Activated naive CD4-positive, alpha-beta T cell treated with anti-CD3 and anti-CD28 coated beads, Interleukin-2, amount 10 ng/mL, durations not matched to agents 7 days and 5 days (primary cell): Measurements from ENCODE around the gene ASB7.
"Not testable (repeated sequence)": the region's sequence is repeated elsewhere in the genome, so short reads cannot be mapped to it uniquely, and the experiment has no call there.

ENCODE experiments used
- CTCF ChIA-PET: fragments of 350-600 bp; sonication (Branson Sonifier 250); formaldehyde crosslinking; loops from one replicate; lab custom pipeline; 2021; ENCODE audit warnings: antibody characterized with exemption; lab: Charles Lee
- DNase-seq: peaks from one replicate; pipeline ENCODE4 v3.0.0-alpha.2; 2020
- H3K27ac Mint-ChIP-seq: one replicate; pipeline ENCODE4 v1.8.0; 2021; ENCODE audit warnings: mild to moderate bottlenecking, moderate library complexity, mixed read lengths
- H3K27me3 Mint-ChIP-seq: one replicate; pipeline ENCODE4 v1.8.0; 2021; ENCODE audit warnings: mild to moderate bottlenecking, mixed read lengths
- H3K36me3 Mint-ChIP-seq: one replicate; pipeline ENCODE4 v1.8.0; 2021; ENCODE audit warnings: mixed read lengths
- H3K4me1 Mint-ChIP-seq: one replicate; pipeline ENCODE4 v1.8.0; 2021; ENCODE audit warnings: mixed read lengths
- H3K4me3 Mint-ChIP-seq: one replicate; pipeline ENCODE4 v1.8.0; 2021; ENCODE audit warnings: mild to moderate bottlenecking, moderate library complexity, mixed read lengths
- H3K9me3 Mint-ChIP-seq: one replicate; pipeline ENCODE4 v1.8.0; 2021; ENCODE audit warnings: mixed read lengths

The ASB7 gene

GRCh38 chr15:100580414-100580813 lies 22.0 kb upstream of the ASB7 start:
- H3K9me3 Mint-ChIP-seq: peaks cover 23% of the 10 kb centered on the region
- DNase-seq: peak; percentile 39
- no peaks in the 10 kb centered on the region for H3K27me3 Mint-ChIP-seq
- CTCF ChIA-PET: interaction anchor here (1.1 kb wide), 2 partner anchors 8 to 230 kb away, joined by 3 read pairs; no protein-coding TSS in a partner anchor
- H3K27ac Mint-ChIP-seq: peak overlapping the region; percentile 92
- peaks cover 52% of the 10 kb centered on the region for H3K4me1 Mint-ChIP-seq
- H3K36me3 Mint-ChIP-seq: peaks cover 74% of the 10 kb centered on the region
- H3K4me3 Mint-ChIP-seq: peak overlapping the region; percentile 49

- Mint-ChIP-seq H3K4me1 (peaks cover 36% of the 10 kb centered on the region), H3K27ac (no peak overlapping the region), H3K4me3 (no peak overlapping the region), H3K36me3 (peaks cover 79% of the 10 kb centered on the region), H3K9me3 (peaks cover 58% of the 10 kb centered on the region), H3K27me3 (no peaks in the 10 kb centered on the region)
- CTCF ChIA-PET: interaction anchor here (0.6 kb wide), 1 partner anchor 16 kb away, joined by 3 read pairs; no protein-coding TSS in a partner anchor
- DNase-seq: no peak
Measured at GRCh38 chr15:100588638-100589242, 13.6 kb upstream of the ASB7 start.

- H3K4me3 Mint-ChIP-seq, CTCF ChIA-PET, H3K27me3 Mint-ChIP-seq, H3K27ac Mint-ChIP-seq, DNase-seq: not testable (repeated sequence)
- Mint-ChIP-seq H3K36me3 (peaks cover 76% of the 10 kb centered on the region), H3K9me3 (peaks cover 45% of the 10 kb centered on the region), H3K4me1 (peaks cover 51% of the 10 kb centered on the region)
Measured at GRCh38 chr15:100591163-100591562, 11.2 kb upstream of the ASB7 start.

GRCh38 chr15:100591835-100592234 lies 10.6 kb upstream of the ASB7 start:
- H3K27me3 Mint-ChIP-seq: no peaks in the 10 kb centered on the region
- DNase-seq: no peak
- H3K36me3 Mint-ChIP-seq: peaks cover 71% of the 10 kb centered on the region
- H3K27ac Mint-ChIP-seq: no peak overlapping the region
- H3K4me1 Mint-ChIP-seq: peaks cover 57% of the 10 kb centered on the region
- H3K4me3 Mint-ChIP-seq: no peak overlapping the region
- H3K9me3 Mint-ChIP-seq: peaks cover 41% of the 10 kb centered on the region
- CTCF ChIA-PET: no interaction called here

- DNase-seq: peak; percentile 24
- H3K27me3 Mint-ChIP-seq: no peaks in the 10 kb centered on the region
- H3K4me1 Mint-ChIP-seq: peaks cover 65% of the 10 kb centered on the region
- H3K9me3 Mint-ChIP-seq: peaks cover 34% of the 10 kb centered on the region
- H3K27ac Mint-ChIP-seq: peak overlapping the region; percentile 33
- H3K36me3 Mint-ChIP-seq: peaks cover 68% of the 10 kb centered on the region
- H3K4me3 Mint-ChIP-seq: no peak overlapping the region
- CTCF ChIA-PET: interaction anchor here (1.0 to 1.1 kb wide), 2 partner anchors 8 to 10 kb away, joined by 3 read pairs; partner anchors contain the start of gene ASB7
Measured at GRCh38 chr15:100592898-100593297, 9.5 kb upstream of the ASB7 start.

- Mint-ChIP-seq H3K27me3 (no peaks in the 10 kb centered on the region), H3K27ac (no peak overlapping the region), H3K36me3 (peaks cover 71% of the 10 kb centered on the region), H3K9me3 (peaks cover 31% of the 10 kb centered on the region), H3K4me3 (no peak overlapping the region), H3K4me1 (peaks cover 69% of the 10 kb centered on the region)
- no peak for DNase-seq
- CTCF ChIA-PET: interaction anchor here (1.0 to 1.1 kb wide), 2 partner anchors 9 kb away, joined by 3 read pairs; partner anchors contain the start of gene ASB7
Measured at GRCh38 chr15:100593431-100593830, 9.0 kb upstream of the ASB7 start.

GRCh38 chr15:100595964-100596363 lies 6.4 kb upstream of the ASB7 start:
- peak; percentile 25 for DNase-seq
- Mint-ChIP-seq H3K27ac (peak overlapping the region; percentile 99), H3K4me3 (peak overlapping the region; percentile 76), H3K4me1 (peaks cover 84% of the 10 kb centered on the region), H3K27me3 (no peaks in the 10 kb centered on the region), H3K36me3 (peaks cover 64% of the 10 kb centered on the region), H3K9me3 (peaks cover 13% of the 10 kb centered on the region)
- CTCF ChIA-PET: interaction anchor here (0.6 to 3.0 kb wide), 5 partner anchors 22 to 246 kb away, joined by 3 to 16 read pairs (median 6); no protein-coding TSS in a partner anchor

GRCh38 chr15:100596792-100597191 lies 5.6 kb upstream of the ASB7 start:
- Mint-ChIP-seq H3K27me3 (no peaks in the 10 kb centered on the region), H3K36me3 (peaks cover 55% of the 10 kb centered on the region), H3K27ac (peak overlapping the region; percentile 99), H3K9me3 (peaks cover 7% of the 10 kb centered on the region), H3K4me3 (peak overlapping the region; percentile 76), H3K4me1 (peaks cover 80% of the 10 kb centered on the region)
- DNase-seq: peak; percentile 97
- CTCF ChIA-PET: interaction anchor here (0.8 to 3.0 kb wide), 5 partner anchors 12 to 255 kb away, joined by 3 to 16 read pairs (median 4); no protein-coding TSS in a partner anchor

- peak; percentile 26 for DNase-seq
- peaks cover 70% of the 10 kb centered on the region for H3K4me1 Mint-ChIP-seq
- CTCF ChIA-PET: interaction anchor here (1.1 to 1.7 kb wide), 3 partner anchors 11 to 247 kb away, joined by 4 to 7 read pairs (median 5); no protein-coding TSS in a partner anchor
- peak overlapping the region; percentile 76 for H3K4me3 Mint-ChIP-seq
- no peaks in the 10 kb centered on the region for H3K27me3 Mint-ChIP-seq
- H3K9me3 Mint-ChIP-seq: peaks cover 2% of the 10 kb centered on the region
- peaks cover 47% of the 10 kb centered on the region for H3K36me3 Mint-ChIP-seq
- H3K27ac Mint-ChIP-seq: peak overlapping the region; percentile 99
Measured at GRCh38 chr15:100597862-100598261, 4.5 kb upstream of the ASB7 start.

- Mint-ChIP-seq H3K4me1 (peaks cover 68% of the 10 kb centered on the region), H3K4me3 (peak overlapping the region; percentile 64), H3K27me3 (no peaks in the 10 kb centered on the region), H3K9me3 (no peaks in the 10 kb centered on the region), H3K36me3 (peaks cover 49% of the 10 kb centered on the region), H3K27ac (peak overlapping the region; percentile 99)
- DNase-seq: no peak
- CTCF ChIA-PET: interaction anchor here (1.3 to 1.7 kb wide), 2 partner anchors 25 to 248 kb away, joined by 5 to 7 read pairs; no protein-coding TSS in a partner anchor
Measured at GRCh38 chr15:100598655-100599054, 3.7 kb upstream of the ASB7 start.

GRCh38 chr15:100601163-100601562 lies 1.2 kb upstream of the ASB7 start:
- peak; percentile 76 for DNase-seq
- Mint-ChIP-seq H3K27me3 (no peaks in the 10 kb centered on the region), H3K9me3 (no peaks in the 10 kb centered on the region), H3K27ac (no peak overlapping the region), H3K36me3 (peaks cover 52% of the 10 kb centered on the region), H3K4me1 (peaks cover 68% of the 10 kb centered on the region), H3K4me3 (no peak overlapping the region)
- CTCF ChIA-PET: interaction anchor here (1.3 kb wide), 2 partner anchors 29 to 251 kb away, joined by 4 to 5 read pairs; no protein-coding TSS in a partner anchor

GRCh38 chr15:100601617-100602063 lies 749 bp upstream of the ASB7 start:
- DNase-seq: no peak
- H3K36me3 Mint-ChIP-seq: peaks cover 53% of the 10 kb centered on the region
- H3K4me3 Mint-ChIP-seq: no peak overlapping the region
- no peak overlapping the region for H3K27ac Mint-ChIP-seq
- CTCF ChIA-PET: interaction anchor here (1.8 kb wide), 1 partner anchor 252 kb away, joined by 11 read pairs; no protein-coding TSS in a partner anchor
- H3K4me1 Mint-ChIP-seq: peaks cover 65% of the 10 kb centered on the region
- H3K9me3 Mint-ChIP-seq: no peaks in the 10 kb centered on the region
- no peaks in the 10 kb centered on the region for H3K27me3 Mint-ChIP-seq

GRCh38 chr15:100602823-100603393 lies 519 bp downstream of the ASB7 start:
- Mint-ChIP-seq H3K4me1 (peaks cover 62% of the 10 kb centered on the region), H3K36me3 (peaks cover 55% of the 10 kb centered on the region)
- CTCF ChIA-PET: interaction anchor here (0.5 to 1.8 kb wide), 4 partner anchors 10 to 253 kb away, joined by 3 to 11 read pairs (median 4); no protein-coding TSS in a partner anchor

GRCh38 chr15:100612539-100612938 lies 10.2 kb downstream of the ASB7 start:
- peaks cover 63% of the 10 kb centered on the region for H3K36me3 Mint-ChIP-seq
- H3K27ac Mint-ChIP-seq: no peak overlapping the region
- CTCF ChIA-PET: no interaction called here
- no peak overlapping the region for H3K4me3 Mint-ChIP-seq
- no peaks in the 10 kb centered on the region for H3K9me3 Mint-ChIP-seq
- H3K27me3 Mint-ChIP-seq: no peaks in the 10 kb centered on the region
- no peak for DNase-seq
- H3K4me1 Mint-ChIP-seq: peaks cover 14% of the 10 kb centered on the region

More at GRCh38 chr15:100602823-100603393, 519 bp downstream of the ASB7 start:
- H3K27me3 Mint-ChIP-seq: no peaks in the 10 kb centered on the region
- H3K9me3 Mint-ChIP-seq: no peaks in the 10 kb centered on the region
- no peak overlapping the region for H3K27ac Mint-ChIP-seq
- no peak overlapping the region for H3K4me3 Mint-ChIP-seq
- DNase-seq: peak; percentile 79
